ENCODE results near the gene PRSS50.

DNA sequence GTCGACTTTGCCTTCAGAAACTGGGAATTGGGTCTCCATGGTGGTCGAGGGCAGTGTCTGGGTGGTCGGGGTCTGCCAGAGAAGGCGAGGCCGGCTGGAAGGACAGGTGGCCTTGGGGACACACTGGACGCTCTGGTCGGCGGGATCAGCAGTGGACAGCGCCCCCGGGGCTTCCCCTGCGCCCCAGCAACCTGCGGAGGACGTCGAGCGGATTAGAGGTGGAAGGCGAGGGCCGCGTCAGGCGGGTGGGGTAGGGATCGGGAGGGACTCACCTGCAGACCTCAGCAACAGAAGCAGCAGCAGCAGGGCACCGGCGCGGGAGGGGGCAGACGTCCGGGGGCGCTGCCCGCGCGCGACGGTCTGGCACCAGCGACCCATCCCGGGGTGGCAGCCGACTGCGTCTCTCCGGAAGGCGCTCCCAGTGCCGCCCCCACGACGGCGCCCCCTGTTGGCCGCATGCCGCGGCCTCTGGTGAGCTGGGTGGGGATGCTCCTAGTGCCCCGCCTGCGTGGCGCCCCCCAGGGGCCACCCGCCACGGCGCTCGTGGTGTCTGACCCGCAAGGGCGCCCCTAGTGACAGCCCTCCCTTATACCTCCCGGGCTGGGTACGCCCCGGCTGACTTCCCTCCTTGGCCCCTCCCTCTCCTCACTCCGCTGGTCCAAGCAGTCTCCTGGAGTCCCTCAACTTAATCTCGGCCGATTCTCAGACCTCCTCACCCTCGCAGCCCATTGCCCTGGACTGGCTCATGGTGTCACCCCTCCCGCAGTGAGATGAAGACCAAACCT is at the start of gene PRSS50:
- TF ChIP-seq, protein P1, sequence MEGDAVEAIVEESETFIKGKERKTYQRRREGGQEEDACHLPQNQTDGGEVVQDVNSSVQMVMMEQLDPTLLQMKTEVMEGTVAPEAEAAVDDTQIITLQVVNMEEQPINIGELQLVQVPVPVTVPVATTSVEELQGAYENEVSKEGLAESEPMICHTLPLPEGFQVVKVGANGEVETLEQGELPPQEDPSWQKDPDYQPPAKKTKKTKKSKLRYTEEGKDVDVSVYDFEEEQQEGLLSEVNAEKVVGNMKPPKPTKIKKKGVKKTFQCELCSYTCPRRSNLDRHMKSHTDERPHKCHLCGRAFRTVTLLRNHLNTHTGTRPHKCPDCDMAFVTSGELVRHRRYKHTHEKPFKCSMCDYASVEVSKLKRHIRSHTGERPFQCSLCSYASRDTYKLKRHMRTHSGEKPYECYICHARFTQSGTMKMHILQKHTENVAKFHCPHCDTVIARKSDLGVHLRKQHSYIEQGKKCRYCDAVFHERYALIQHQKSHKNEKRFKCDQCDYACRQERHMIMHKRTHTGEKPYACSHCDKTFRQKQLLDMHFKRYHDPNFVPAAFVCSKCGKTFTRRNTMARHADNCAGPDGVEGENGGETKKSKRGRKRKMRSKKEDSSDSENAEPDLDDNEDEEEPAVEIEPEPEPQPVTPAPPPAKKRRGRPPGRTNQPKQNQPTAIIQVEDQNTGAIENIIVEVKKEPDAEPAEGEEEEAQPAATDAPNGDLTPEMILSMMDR (conservative IDR thresholded peaks at IDR 0.05; ENCODE audit: low read depth, low read length) = no peak; the same call in 1 of the 2 replicates
- TF ChIP-seq EZH2 (IDR thresholded peaks at IDR 0.05; ENCODE audit: borderline replicate concordance, low read depth, low read length, poor library complexity, severe bottlenecking) = no peak
